B cell (primary cell): ENCODE data around the gene NDUFS7.

ENCODE experiments used
- EZH2 ChIP-seq: IDR thresholded peaks from 2 replicates; pipeline ENCODE4 v1.6.1; 2012; ENCODE audit warnings: borderline replicate concordance, low read depth, mild to moderate bottlenecking, moderate library complexity, low read length; ENCODE audit not compliant: insufficient read depth, poor library complexity, severe bottlenecking
- TF ChIP-seq, protein P1 (sequence below): fragments of 200-600 bp; IDR thresholded peaks from one replicate; pipeline ENCODE4 v1.8.0; 2022; ENCODE audit warnings: antibody characterized with exemption, mild to moderate bottlenecking

DNA sequence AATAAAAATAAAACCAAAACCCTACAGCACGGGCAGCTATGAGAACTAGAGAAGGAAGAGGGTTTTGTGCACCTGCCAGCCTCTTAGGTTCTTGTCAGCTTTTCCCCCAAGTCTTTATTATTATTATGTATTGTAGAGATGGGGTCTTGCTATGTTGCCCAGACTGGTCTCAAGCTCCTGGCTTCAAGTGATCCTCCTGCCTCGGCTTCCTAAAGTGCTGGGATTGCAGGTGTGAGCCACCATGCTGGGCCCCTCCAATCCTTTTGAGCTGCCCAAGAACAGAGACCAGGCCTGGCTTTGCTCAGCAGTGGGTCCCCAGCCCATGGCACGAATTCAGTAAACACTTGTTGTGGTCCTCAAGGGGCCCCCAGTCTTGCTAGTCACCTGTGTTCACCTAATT, 1.5 kb upstream of the NDUFS7 start:
- TF ChIP-seq, protein P1, sequence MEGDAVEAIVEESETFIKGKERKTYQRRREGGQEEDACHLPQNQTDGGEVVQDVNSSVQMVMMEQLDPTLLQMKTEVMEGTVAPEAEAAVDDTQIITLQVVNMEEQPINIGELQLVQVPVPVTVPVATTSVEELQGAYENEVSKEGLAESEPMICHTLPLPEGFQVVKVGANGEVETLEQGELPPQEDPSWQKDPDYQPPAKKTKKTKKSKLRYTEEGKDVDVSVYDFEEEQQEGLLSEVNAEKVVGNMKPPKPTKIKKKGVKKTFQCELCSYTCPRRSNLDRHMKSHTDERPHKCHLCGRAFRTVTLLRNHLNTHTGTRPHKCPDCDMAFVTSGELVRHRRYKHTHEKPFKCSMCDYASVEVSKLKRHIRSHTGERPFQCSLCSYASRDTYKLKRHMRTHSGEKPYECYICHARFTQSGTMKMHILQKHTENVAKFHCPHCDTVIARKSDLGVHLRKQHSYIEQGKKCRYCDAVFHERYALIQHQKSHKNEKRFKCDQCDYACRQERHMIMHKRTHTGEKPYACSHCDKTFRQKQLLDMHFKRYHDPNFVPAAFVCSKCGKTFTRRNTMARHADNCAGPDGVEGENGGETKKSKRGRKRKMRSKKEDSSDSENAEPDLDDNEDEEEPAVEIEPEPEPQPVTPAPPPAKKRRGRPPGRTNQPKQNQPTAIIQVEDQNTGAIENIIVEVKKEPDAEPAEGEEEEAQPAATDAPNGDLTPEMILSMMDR, result no peak
- no peak for TF ChIP-seq EZH2
